ENCODE measurements around the gene TIAM1.

Gene TIAM1

GRCh38 chr21:31281561-31281960 is 62.5 kb downstream of the TIAM1 start:
- Histone ChIP-seq H3K9me2 (replicated peaks; ENCODE audit: insufficient read depth, low read length) (no peaks in the 10 kb centered on the region), H3K4me2 (ENCODE audit: low read depth, low read length, poor library complexity, severe bottlenecking) (no peak overlapping the region), H3K79me2 (ENCODE audit: insufficient read depth, low read length) (no peaks in the 10 kb centered on the region), H4K20me1 (ENCODE audit: low read depth, low read length) (no peaks in the 10 kb centered on the region), H2AFZ (ENCODE audit: low read depth, low read length, severe bottlenecking) (no peak overlapping the region), H3K36me3 (ENCODE audit: low read length) (no peaks in the 10 kb centered on the region), H3K27me3 (ENCODE audit: low read length) (no peaks in the 10 kb centered on the region), H3F3A (ENCODE audit: insufficient read depth) (no peaks in the 10 kb centered on the region), H3K9me3 (ENCODE audit: insufficient read depth, low read length) (no peaks in the 10 kb centered on the region), H3K4me3 (ENCODE audit: insufficient read depth, low read length, poor library complexity, severe bottlenecking) (no peak overlapping the region), H3K9ac (ENCODE audit: low read length) (no peak overlapping the region), H3K27ac (ENCODE audit: low read depth, low read length) (no peak overlapping the region)
- TF ChIP-seq EZH2phosphoT487 (conservative IDR thresholded peaks at IDR 0.05; ENCODE audit: low read length), result no peak

GRCh38 chr21:31279986-31280385 is 64.1 kb downstream of the TIAM1 start:
- H3K79me2 ChIP-seq (ENCODE audit: insufficient read depth, low read length), result no peaks in the 10 kb centered on the region
- H2AFZ ChIP-seq (ENCODE audit: low read depth, low read length, severe bottlenecking), result no peak overlapping the region
- no peak overlapping the region for H3K4me2 ChIP-seq (ENCODE audit: low read depth, low read length, poor library complexity, severe bottlenecking)
- H4K20me1 ChIP-seq (ENCODE audit: low read depth, low read length), result no peaks in the 10 kb centered on the region
- H3K27me3 ChIP-seq (ENCODE audit: low read length), result no peaks in the 10 kb centered on the region
- H3F3A ChIP-seq (ENCODE audit: insufficient read depth), result no peaks in the 10 kb centered on the region
- H3K9ac ChIP-seq (ENCODE audit: low read length), result no peak overlapping the region
- H3K4me3 ChIP-seq (ENCODE audit: insufficient read depth, low read length, poor library complexity, severe bottlenecking), result no peak overlapping the region
- no peaks in the 10 kb centered on the region for H3K9me3 ChIP-seq (ENCODE audit: insufficient read depth, low read length)
- TF ChIP-seq EZH2phosphoT487 (conservative IDR thresholded peaks at IDR 0.05; ENCODE audit: low read length) (no peak), CTCF (IDR thresholded peaks at IDR 0.05; ENCODE audit: insufficient read depth, low read length, poor library complexity, severe bottlenecking) (no peak)
- no peak overlapping the region for H3K27ac ChIP-seq (ENCODE audit: low read depth, low read length)
- no peaks in the 10 kb centered on the region for H3K9me2 ChIP-seq (replicated peaks; ENCODE audit: insufficient read depth, low read length)
- H3K36me3 ChIP-seq (ENCODE audit: low read length), result no peaks in the 10 kb centered on the region

GRCh38 chr21:31279214-31279613 is 64.8 kb downstream of the TIAM1 start:
- no peak overlapping the region for H2AFZ ChIP-seq (ENCODE audit: low read depth, low read length, severe bottlenecking)
- H3F3A ChIP-seq (ENCODE audit: insufficient read depth), result no peaks in the 10 kb centered on the region
- H3K36me3 ChIP-seq (ENCODE audit: low read length), result no peaks in the 10 kb centered on the region
- no peak overlapping the region for H3K9ac ChIP-seq (ENCODE audit: low read length)
- H3K9me2 ChIP-seq (replicated peaks; ENCODE audit: insufficient read depth, low read length), result no peaks in the 10 kb centered on the region
- no peaks in the 10 kb centered on the region for H3K27me3 ChIP-seq (ENCODE audit: low read length)
- H3K27ac ChIP-seq (ENCODE audit: low read depth, low read length), result no peak overlapping the region
- no peak overlapping the region for H3K4me2 ChIP-seq (ENCODE audit: low read depth, low read length, poor library complexity, severe bottlenecking)
- H3K4me3 ChIP-seq (ENCODE audit: insufficient read depth, low read length, poor library complexity, severe bottlenecking), result no peak overlapping the region
- H3K9me3 ChIP-seq (ENCODE audit: insufficient read depth, low read length), result no peaks in the 10 kb centered on the region
- no peaks in the 10 kb centered on the region for H3K79me2 ChIP-seq (ENCODE audit: insufficient read depth, low read length)
- TF ChIP-seq EZH2phosphoT487 (conservative IDR thresholded peaks at IDR 0.05; ENCODE audit: low read length) (no peak), CTCF (IDR thresholded peaks at IDR 0.05; ENCODE audit: insufficient read depth, low read length, poor library complexity, severe bottlenecking) (no peak)
- H4K20me1 ChIP-seq (ENCODE audit: low read depth, low read length), result no peaks in the 10 kb centered on the region

- TF ChIP-seq CTCF (IDR thresholded peaks at IDR 0.05; ENCODE audit: insufficient read depth, low read length, poor library complexity, severe bottlenecking), result no peak
- TF ChIP-seq EZH2phosphoT487 (conservative IDR thresholded peaks at IDR 0.05; ENCODE audit: low read length), result no peak
- no peak overlapping the region for H3K4me3 ChIP-seq (ENCODE audit: insufficient read depth, low read length, poor library complexity, severe bottlenecking)
- H2AFZ ChIP-seq (ENCODE audit: low read depth, low read length, severe bottlenecking), result no peak overlapping the region
- no peaks in the 10 kb centered on the region for H3K27me3 ChIP-seq (ENCODE audit: low read length)
- no peak overlapping the region for H3K9ac ChIP-seq (ENCODE audit: low read length)
- no peaks in the 10 kb centered on the region for H3F3A ChIP-seq (ENCODE audit: insufficient read depth)
- H3K79me2 ChIP-seq (ENCODE audit: insufficient read depth, low read length), result no peaks in the 10 kb centered on the region
- H3K9me3 ChIP-seq (ENCODE audit: insufficient read depth, low read length), result no peaks in the 10 kb centered on the region
- no peaks in the 10 kb centered on the region for H3K36me3 ChIP-seq (ENCODE audit: low read length)
- H3K9me2 ChIP-seq (replicated peaks; ENCODE audit: insufficient read depth, low read length), result no peaks in the 10 kb centered on the region
- H3K4me2 ChIP-seq (ENCODE audit: low read depth, low read length, poor library complexity, severe bottlenecking), result no peak overlapping the region
- H4K20me1 ChIP-seq (ENCODE audit: low read depth, low read length), result no peaks in the 10 kb centered on the region
- no peak overlapping the region for H3K27ac ChIP-seq (ENCODE audit: low read depth, low read length)
Measured at GRCh38 chr21:31278511-31279130, 65.4 kb downstream of the TIAM1 start.

All from SU-DHL-6 (cell line).